ENCODE measurements around the gene GNAL.
"Not testable (repeated sequence)": the region's sequence is repeated elsewhere in the genome, so short reads cannot be mapped to it uniquely, and the experiment has no call there.

GNAL gene

DNA sequence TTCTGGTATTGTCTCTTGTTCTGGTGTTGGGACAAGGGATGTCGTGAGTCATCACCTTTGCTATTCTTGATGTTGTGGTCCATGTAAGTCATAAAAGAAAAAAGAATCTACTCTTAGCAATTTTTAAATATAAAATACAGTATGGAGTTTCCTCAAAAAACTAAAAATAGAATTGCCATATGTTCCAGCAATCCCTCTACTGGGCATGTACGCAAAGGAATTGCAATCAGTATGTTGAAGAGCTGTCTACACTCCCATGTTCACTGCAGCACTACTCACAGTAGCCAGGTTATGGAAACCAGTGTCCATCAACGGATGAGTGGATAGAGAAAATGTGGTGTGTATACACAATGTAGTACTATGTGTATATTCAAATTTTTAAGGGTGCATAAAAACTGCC lies 10.9 kb upstream of the GNAL start:
- CTCF ChIA-PET = no interaction called here
- no peak for DNase-seq (ENCODE audit: low spot score)
- no peak overlapping the region for H3K27ac ChIP-seq
- TF ChIP-seq, protein P1, sequence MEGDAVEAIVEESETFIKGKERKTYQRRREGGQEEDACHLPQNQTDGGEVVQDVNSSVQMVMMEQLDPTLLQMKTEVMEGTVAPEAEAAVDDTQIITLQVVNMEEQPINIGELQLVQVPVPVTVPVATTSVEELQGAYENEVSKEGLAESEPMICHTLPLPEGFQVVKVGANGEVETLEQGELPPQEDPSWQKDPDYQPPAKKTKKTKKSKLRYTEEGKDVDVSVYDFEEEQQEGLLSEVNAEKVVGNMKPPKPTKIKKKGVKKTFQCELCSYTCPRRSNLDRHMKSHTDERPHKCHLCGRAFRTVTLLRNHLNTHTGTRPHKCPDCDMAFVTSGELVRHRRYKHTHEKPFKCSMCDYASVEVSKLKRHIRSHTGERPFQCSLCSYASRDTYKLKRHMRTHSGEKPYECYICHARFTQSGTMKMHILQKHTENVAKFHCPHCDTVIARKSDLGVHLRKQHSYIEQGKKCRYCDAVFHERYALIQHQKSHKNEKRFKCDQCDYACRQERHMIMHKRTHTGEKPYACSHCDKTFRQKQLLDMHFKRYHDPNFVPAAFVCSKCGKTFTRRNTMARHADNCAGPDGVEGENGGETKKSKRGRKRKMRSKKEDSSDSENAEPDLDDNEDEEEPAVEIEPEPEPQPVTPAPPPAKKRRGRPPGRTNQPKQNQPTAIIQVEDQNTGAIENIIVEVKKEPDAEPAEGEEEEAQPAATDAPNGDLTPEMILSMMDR (conservative IDR thresholded peaks at IDR 0.05; ENCODE audit: low read depth) = no peak
- POLR2A ChIA-PET (ENCODE audit: low non-redundant PET) = no interaction called here

DNA sequence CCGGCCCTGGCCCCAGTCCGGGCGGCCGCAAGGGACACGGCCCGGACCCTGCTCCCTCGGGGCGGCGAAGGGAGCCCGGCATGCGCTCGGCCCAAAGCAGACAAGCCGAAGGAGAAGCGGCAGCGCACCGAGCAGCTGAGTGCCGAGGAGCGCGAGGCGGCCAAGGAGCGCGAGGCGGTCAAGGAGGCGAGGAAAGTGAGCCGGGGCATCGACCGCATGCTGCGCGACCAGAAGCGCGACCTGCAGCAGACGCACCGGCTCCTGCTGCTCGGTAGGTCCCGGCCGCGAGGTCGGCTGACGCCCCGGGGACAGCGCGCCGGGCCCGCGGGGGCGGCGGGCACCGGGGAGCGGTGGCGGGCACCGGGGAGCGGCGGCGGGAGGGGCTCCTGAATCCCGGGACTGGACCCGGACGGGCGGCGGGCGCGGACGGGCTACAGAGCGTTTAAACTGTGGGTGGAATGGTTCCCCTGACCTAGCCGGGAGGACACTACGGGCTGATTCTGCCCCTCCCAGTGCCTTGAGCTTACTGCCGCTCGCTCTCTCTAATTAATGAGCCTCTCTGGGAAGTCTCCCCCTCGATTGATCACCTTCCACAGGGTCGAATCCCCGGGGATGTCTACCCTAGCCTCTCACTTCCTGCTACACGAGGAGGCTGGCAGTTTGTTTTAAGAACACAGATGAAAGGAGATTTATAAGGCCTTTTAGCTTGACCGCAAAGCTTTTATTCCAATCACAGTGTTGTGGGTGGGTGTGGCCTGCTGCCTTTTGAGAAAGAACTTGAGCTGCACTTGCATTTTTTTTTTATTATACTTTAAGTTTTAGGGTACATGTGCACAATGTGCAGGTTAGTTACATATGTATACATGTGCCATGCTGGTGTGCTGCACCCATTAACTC lies 853 bp downstream of the GNAL start:
- no peak overlapping the region for H3K27ac ChIP-seq
- ChIA-PET POLR2A (ENCODE audit: low non-redundant PET) (interaction anchor here (1.2 kb wide), 1 partner anchor 16 kb away, joined by 3 read pairs; no protein-coding TSS in a partner anchor), CTCF (interaction anchor here (1.1 kb wide), 1 partner anchor 34 kb away, joined by 6 read pairs; no protein-coding TSS in a partner anchor)
- TF ChIP-seq, protein P1 (conservative IDR thresholded peaks at IDR 0.05; ENCODE audit: low read depth) = no peak
- no peak for DNase-seq (ENCODE audit: low spot score)

- DNase-seq (ENCODE audit: low spot score); CTCF ChIA-PET; H3K27ac ChIP-seq: not testable (repeated sequence)
- POLR2A ChIA-PET (ENCODE audit: low non-redundant PET) = interaction anchor here (1.2 kb wide), 1 partner anchor 17 kb away, joined by 3 read pairs; no protein-coding TSS in a partner anchor
Observed at GRCh38 chr18:11690660-11691059, 1.6 kb downstream of the GNAL start.

DNA sequence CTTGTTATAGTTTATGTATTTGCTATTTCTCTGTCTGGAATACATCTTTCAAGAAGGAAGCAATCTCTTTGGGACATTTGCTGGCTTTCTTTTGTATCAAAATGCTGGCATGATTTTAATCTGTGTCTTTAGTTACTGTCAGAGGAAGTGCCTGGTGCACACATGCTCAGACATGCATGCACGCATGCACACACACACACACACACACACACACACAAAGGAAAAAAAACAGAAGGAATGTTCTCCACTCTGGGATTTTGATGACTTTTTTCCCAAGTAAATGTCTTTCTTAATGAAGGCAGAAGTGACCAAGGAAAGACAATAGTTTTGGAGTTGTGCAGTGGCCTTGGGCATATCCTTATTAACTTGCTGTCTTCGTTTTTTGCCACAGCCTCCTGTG lies 6.7 kb downstream of the GNAL start:
- POLR2A ChIA-PET (ENCODE audit: low non-redundant PET) = no interaction called here
- TF ChIP-seq, protein P1 (conservative IDR thresholded peaks at IDR 0.05; ENCODE audit: low read depth) = no peak
- no peak for DNase-seq (ENCODE audit: low spot score)
- CTCF ChIA-PET = no interaction called here
- no peak overlapping the region for H3K27ac ChIP-seq

DNA sequence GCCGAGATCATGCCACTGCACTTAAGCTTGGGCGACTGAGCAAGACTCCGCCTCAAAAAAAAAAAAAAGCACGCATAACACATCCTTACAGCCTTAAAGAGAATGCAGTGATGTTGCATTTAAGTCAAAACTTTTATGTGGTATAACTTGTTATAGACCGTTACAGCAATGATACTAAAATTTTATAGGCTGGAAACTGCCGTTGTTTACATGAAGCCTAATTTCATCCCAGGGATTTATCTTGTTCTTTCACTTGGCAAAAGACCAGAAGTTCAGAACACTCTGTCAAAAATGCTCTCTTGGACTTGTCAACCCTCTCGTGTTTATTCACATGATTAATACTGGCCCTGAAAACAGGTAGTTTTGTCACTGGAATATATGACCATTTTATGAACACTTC lies 7.4 kb downstream of the GNAL start:
- TF ChIP-seq, protein P1 (conservative IDR thresholded peaks at IDR 0.05; ENCODE audit: low read depth) = no peak
- H3K27ac ChIP-seq = no peak overlapping the region
- DNase-seq (ENCODE audit: low spot score) = no peak
- ChIA-PET CTCF (no interaction called here), POLR2A (ENCODE audit: low non-redundant PET) (no interaction called here)

- DNase-seq (ENCODE audit: low spot score) = no peak
- CTCF ChIA-PET = interaction anchor here (0.7 to 1.1 kb wide), 2 partner anchors 32 to 147 kb away, joined by 3 to 5 read pairs; no protein-coding TSS in a partner anchor
- H3K27ac ChIP-seq = no peak overlapping the region
- TF ChIP-seq, protein P1 (conservative IDR thresholded peaks at IDR 0.05; ENCODE audit: low read depth) = no peak
- POLR2A ChIA-PET (ENCODE audit: low non-redundant PET) = no interaction called here
Observed at GRCh38 chr18:11700876-11701275, 11.8 kb downstream of the GNAL start.

GRCh38 chr18:11710578-11710977 lies 21.5 kb downstream of the GNAL start:
- no peak overlapping the region for H3K27ac ChIP-seq
- TF ChIP-seq, protein P1 (conservative IDR thresholded peaks at IDR 0.05; ENCODE audit: low read depth) = no peak
- no peak for DNase-seq (ENCODE audit: low spot score)
- ChIA-PET CTCF (no interaction called here), POLR2A (ENCODE audit: low non-redundant PET) (no interaction called here)

Measured in RWPE1 (cell line).